ENCODE results near the gene BTRC. TPM values are rescaled to one million over a fixed set of nuclear protein-coding genes. Genes with fewer than 3 reads are reported as not detected.

BTRC gene
- total RNA-seq, 1 donor = 17.3 TPM

GRCh38 chr10:101529207-101529606 lies 175.2 kb downstream of the BTRC start:
- no peak overlapping the region for H3K4me3 ChIP-seq (ENCODE audit: low read depth, low read length)

GRCh38 chr10:101529725-101530553 lies 176.0 kb downstream of the BTRC start:
- no peak for TF ChIP-seq CTCF (IDR thresholded peaks at IDR 0.05; ENCODE audit: insufficient read depth, low read depth, low read length)
- DNase-seq (ENCODE audit: low read depth) = no peak

More at GRCh38 chr10:101529207-101529606, 175.2 kb downstream of the BTRC start:
- no peak for TF ChIP-seq CTCF (IDR thresholded peaks at IDR 0.05; ENCODE audit: insufficient read depth, low read depth, low read length)
- DNase-seq (ENCODE audit: low read depth) = no peak

GRCh38 chr10:101535949-101536348 lies 182.0 kb downstream of the BTRC start:
- no peak for DNase-seq (ENCODE audit: low read depth)
- no peak overlapping the region for H3K4me3 ChIP-seq (ENCODE audit: low read depth, low read length)
- no peak for TF ChIP-seq CTCF (IDR thresholded peaks at IDR 0.05; ENCODE audit: insufficient read depth, low read depth, low read length)

More at GRCh38 chr10:101529725-101530553, 176.0 kb downstream of the BTRC start:
- no peak overlapping the region for H3K4me3 ChIP-seq (ENCODE audit: low read depth, low read length)

- peak; percentile 39 for DNase-seq (ENCODE audit: low read depth)
- peak; percentile 57 for TF ChIP-seq CTCF (IDR thresholded peaks at IDR 0.05; ENCODE audit: insufficient read depth, low read depth, low read length)
These were observed 182.8 kb downstream of the BTRC start for GRCh38 chr10:101536800-101537199.

GRCh38 chr10:101538446-101538845 lies 184.5 kb downstream of the BTRC start:
- TF ChIP-seq CTCF (IDR thresholded peaks at IDR 0.05; ENCODE audit: insufficient read depth, low read depth, low read length) = no peak
- H3K4me3 ChIP-seq (ENCODE audit: low read depth, low read length) = no peak overlapping the region
- no peak for DNase-seq (ENCODE audit: low read depth)

More at GRCh38 chr10:101536800-101537199, 182.8 kb downstream of the BTRC start:
- no peak overlapping the region for H3K4me3 ChIP-seq (ENCODE audit: low read depth, low read length)

- no peak overlapping the region for H3K4me3 ChIP-seq (ENCODE audit: low read depth, low read length)
- DNase-seq (ENCODE audit: low read depth) = no peak
- no peak for TF ChIP-seq CTCF (IDR thresholded peaks at IDR 0.05; ENCODE audit: insufficient read depth, low read depth, low read length)
These were observed 191.9 kb downstream of the BTRC start for GRCh38 chr10:101545898-101546297.
